HG02970 (cell line): ENCODE measurements around the gene IMMP2L.
"Not testable (repeated sequence)": the region's sequence is repeated elsewhere in the genome, so short reads cannot be mapped to it uniquely, and the experiment has no call there.

Experiments used
- ATAC-seq: cut with Tn5 transposase; IDR thresholded peaks from one replicate; pipeline ENCODE4 v1.9.1; 2021; ENCODE audit warnings: mild to moderate bottlenecking, moderate library complexity, moderate number of reproducible peaks; ENCODE audit not compliant: unreplicated experiment, low FRiP score

IMMP2L gene

DNA sequence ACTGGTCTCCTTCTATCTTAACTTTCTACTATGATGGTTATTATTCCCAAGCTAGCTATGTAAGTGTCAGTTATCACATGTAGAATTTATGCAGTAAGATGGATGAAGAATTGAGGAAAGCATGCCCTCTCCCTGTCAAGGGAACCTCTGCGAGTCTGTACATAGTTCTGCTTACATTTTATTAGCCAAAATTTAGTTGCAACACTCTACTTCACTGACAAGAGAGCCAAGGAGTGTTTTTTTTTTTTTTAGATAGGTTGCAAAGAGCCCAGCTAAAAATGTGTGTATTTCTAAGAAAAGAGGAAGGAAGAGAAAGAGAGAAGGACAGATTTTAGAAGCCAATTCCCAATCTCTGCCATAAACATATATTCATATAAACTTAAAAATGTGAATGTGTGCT is 829.1 kb downstream of the IMMP2L start:
- ATAC-seq, result no peak

DNA sequence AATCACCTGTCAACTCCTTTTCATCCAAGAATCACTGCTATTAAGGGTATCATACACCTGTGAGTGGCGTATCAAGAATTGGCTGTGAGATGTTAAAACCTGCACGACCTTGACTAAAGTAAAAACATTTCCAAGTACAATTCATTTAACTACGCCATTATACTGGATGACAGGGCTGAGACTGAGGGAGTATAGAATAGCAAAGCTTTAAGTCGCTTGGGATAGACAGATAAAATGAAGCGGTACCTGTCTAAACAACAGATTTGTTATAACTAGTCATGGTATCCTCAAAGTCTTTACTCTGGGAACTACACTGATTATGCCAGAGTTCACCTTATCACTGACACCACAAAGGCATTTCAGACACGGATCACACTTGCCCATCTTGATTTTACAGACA is 837.5 kb downstream of the IMMP2L start:
- no peak for ATAC-seq

- ATAC-seq, result no peak
Observed at GRCh38 chr7:110721395-110721794, 840.9 kb downstream of the IMMP2L start.

GRCh38 chr7:110720626-110721025 is 841.7 kb downstream of the IMMP2L start:
- no peak for ATAC-seq

DNA sequence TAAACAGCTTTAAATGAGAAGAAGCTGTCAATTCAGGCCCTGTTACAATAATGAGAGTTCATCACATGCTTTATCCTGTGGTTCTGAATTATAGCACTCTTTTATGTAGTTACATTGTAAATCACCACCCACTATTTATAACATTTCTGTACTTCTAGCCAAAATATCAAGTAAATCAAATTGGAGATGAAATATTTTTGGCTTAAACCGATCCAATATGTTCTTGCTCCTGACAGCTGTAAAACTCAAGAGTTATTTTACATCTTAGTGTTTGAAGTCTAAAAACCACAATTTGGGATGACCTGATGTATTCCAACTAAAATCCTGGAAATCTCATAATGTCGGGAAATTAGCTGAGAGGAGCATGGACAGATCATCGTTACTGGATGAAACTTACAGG is 842.6 kb downstream of the IMMP2L start:
- ATAC-seq, result no peak

GRCh38 chr7:110718503-110719205 is 843.6 kb downstream of the IMMP2L start:
- no peak for ATAC-seq

DNA sequence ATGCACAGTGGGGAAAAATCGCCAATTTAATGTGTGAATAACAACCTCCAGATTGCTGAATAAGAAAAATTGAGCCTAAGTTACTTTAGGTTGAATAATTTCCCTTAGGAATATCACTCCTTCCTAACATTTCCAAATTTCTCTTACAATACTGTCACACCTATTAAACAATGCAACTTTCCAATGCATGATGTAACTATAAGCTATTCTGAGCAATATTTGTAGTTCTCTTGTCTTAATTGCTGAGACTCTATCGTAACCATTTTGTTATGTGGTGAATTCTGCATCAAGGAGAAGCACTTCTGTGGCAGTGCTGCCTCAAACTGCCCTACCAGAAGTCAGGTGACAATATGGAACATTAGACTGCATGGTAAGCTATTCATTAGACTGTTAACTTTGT is 858.1 kb downstream of the IMMP2L start:
- ATAC-seq, result no peak

DNA sequence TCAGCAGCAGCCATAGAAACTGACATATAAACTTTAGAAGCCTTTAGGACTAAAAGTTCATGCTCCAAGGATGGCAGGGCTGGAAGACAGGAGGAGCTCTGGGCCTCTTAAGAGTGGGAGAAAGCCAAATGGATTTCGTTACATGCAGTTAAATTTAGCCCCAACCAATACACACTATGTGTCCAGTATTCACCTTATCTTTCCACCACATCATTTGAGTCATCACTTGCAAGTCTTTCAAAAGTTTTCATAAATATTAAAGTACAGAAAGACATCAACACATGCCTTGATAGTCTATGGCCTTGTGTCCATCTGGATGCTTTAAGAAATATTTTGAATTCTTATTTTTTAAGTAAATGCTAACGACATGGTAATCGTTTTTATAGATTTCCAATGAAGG is 863.7 kb downstream of the IMMP2L start:
- no peak for ATAC-seq

DNA sequence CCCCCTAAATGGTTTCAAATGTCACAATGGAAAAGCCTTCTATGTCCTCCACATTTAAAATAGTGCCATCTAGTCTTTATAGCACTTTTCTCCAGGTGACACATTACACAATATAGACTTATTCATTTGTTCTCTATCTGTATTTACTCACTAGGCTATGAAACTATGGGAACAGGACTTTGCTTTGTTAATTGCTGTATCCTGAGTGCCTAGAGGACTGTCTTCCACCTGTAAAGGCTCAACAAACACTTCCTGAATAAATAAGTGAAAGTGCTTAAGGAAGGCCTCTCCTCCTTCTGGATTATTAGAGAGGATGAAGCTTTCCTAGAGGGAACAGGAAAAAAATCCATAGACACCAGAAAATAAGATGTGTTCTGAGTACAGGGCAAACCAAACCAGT is 868.9 kb downstream of the IMMP2L start:
- ATAC-seq, result no peak

DNA sequence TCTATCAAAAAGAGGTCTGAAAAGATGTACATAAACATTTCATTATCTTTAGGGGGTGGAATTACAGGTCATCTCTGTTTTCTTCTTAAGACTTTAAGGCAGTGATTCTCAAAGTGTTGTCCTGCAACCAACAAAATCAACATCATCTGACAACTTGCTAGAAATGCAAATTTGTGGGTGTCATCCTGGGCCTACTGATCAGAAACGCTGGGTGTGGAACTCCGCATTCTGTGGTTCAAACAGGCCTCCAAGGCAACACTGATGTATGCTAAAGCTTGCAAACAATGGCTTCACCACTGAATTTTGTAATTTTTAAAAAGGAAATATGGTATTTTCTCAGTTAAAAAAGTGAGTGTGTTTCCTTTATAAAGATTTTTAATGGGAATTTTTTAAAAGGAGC is 873.4 kb downstream of the IMMP2L start:
- no peak for ATAC-seq

GRCh38 chr7:110685899-110686298 is 876.4 kb downstream of the IMMP2L start:
- no peak for ATAC-seq

DNA sequence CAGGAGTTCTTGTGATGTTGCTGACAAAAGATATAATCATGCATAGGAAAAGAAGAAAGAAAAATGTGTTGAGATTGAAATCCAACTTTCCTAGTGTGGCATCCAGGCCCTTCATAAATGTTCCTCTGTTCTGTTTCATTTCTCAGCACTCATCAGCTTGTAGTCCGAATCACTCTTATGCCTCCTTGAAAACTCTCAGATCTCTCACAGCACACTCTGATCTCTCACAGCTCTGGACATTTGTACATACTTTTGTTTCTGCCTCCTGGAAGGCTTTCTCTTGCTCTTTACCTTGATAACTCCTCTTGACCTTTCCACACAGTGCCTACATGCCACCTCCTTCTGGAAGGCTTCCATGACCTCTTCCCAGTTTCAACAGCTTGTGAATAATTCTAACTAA is 880.4 kb downstream of the IMMP2L start:
- no peak for ATAC-seq

DNA sequence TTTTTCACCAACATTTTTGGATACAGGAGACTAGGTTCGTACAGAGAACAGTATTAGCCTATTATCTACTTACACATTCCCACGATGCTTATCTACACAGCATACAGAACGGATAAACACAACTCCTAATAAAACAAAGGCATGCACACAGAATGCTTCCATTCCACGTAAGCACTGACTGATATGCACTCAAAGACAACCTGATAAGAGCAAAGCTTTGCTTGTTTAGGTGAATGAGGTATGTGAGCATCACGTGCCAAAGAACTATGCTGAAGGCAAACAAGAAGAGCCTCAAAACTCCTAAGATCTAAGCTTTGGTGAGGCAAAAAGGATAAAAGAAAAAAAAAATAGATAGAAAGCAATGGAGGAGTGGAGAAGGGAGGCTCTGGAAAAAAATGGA is 884.9 kb downstream of the IMMP2L start:
- no peak for ATAC-seq

GRCh38 chr7:110676785-110677184 is 885.5 kb downstream of the IMMP2L start:
- ATAC-seq, result no peak

GRCh38 chr7:110675383-110676103 is 886.7 kb downstream of the IMMP2L start:
- ATAC-seq, result no peak

DNA sequence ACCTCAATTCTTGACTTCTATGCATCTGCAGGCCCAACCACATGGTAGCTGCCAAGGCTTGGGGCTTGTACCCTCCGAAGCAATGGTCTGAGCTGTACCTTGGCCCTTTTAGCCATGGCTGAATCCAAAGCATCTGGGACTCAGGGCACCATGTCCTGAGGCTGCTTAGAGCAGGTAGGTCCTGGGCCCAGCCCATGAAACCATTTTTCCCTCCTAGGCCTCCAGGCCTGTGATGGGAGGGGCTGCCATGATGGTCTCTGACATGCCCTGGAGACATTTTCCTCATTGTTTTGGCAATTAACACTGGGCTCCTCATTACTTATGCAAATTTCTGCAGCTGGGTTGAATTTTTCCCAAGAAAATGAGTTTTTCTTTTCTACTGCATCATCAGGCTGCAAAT is 889.1 kb downstream of the IMMP2L start:
- ATAC-seq, result no peak

DNA sequence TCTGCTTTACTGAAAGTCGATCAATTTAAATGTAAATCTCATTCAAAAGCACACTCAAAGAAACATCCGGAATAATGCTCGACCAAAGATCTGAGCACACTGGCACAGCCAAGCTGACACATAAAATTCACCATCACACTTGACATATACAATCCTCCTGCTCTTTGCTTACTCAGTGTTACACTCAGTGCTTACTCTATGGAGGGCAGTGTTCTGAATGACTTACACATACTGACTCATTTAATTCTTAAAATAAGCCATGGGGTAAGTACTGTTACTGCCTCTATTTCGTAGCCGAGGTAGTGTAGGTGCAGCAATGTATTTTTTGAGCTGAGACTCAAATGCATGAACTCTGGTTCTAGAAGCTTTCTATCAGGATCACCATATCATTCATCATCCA is 892.9 kb downstream of the IMMP2L start:
- ATAC-seq, result no peak

- no peak for ATAC-seq
Observed at GRCh38 chr7:110664803-110665202, 897.5 kb downstream of the IMMP2L start.

GRCh38 chr7:110660637-110661036 is 901.7 kb downstream of the IMMP2L start:
- ATAC-seq, result not testable (repeated sequence)

- ATAC-seq, result no peak
Observed at GRCh38 chr7:110650328-110650727, 912.0 kb downstream of the IMMP2L start.

GRCh38 chr7:110647266-110647665 is 915.0 kb downstream of the IMMP2L start:
- no peak for ATAC-seq

DNA sequence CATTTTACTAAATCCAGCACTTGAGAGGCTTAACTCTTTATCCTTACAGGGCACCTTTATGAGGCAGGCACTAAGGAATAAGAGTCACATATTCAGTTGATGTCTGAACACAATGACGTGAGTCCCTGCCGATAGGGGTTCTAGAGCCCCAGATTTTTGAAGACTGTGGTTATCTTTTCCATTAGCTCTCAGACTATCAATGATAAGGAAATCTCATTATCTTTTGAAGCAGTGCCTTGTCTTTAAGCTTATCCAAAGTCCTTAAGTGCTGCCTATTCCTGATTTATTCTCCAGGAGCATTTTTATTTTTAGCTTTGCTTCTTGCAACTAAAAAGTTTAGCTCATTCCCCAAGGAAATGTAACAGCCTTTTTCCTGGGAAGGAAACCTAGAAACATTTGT is 915.5 kb downstream of the IMMP2L start:
- ATAC-seq, result no peak
